ENCODE measurements around the gene ATP6AP1.

The ATP6AP1 gene

GRCh38 chrX:154448484-154448883 lies 20.0 kb downstream of the ATP6AP1 start:
- DNase-seq (ENCODE audit: low read depth, low spot score): no peak

DNA sequence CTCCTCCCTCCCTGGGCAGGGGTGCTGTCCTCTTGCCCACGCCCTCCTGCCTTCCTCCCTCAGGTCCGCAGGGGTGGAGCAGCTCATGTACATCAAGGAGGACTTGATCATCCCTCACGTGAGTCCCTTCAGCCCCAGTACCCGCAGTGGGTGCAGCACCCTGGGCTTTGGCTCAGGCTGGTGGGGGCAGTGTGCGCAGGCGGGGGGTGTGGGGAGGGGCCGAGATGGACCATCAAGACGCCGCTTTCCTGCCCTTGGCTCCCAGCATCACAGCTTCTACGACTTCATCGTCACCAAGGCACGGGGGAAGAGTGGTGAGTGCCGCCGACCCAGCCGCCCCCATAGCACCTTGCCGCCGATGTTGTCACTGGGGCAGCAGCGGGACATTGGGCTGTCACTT lies 21.1 kb downstream of the ATP6AP1 start:
- DNase-seq (ENCODE audit: low read depth, low spot score): no peak

DNA sequence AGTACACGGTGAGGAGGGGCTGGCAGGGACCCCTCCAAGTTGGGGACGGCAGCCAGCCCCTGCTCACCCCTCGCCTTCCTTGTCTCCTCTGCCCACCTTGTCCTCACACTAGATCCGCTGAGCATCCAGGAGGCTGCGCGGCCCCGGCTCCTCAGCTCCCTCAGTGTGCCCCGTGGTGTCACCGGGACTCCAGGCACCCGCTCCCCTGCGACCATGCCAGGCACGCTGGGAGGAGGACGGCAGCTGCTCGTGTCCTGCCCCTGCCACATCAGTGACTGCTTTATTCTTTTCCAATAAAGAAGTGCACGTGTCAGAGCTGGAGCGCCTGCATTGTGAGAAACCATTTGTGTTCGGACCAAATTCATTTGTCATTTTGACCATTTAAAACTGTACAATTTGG lies 21.8 kb downstream of the ATP6AP1 start:
- no peak for DNase-seq (ENCODE audit: low read depth, low spot score)

- no peak for DNase-seq (ENCODE audit: low read depth, low spot score)
Observed at GRCh38 chrX:154452823-154453222, 24.3 kb downstream of the ATP6AP1 start.

- DNase-seq (ENCODE audit: low read depth, low spot score): peak; percentile 65
Observed at GRCh38 chrX:154457491-154458115, 29.1 kb downstream of the ATP6AP1 start.

DNA sequence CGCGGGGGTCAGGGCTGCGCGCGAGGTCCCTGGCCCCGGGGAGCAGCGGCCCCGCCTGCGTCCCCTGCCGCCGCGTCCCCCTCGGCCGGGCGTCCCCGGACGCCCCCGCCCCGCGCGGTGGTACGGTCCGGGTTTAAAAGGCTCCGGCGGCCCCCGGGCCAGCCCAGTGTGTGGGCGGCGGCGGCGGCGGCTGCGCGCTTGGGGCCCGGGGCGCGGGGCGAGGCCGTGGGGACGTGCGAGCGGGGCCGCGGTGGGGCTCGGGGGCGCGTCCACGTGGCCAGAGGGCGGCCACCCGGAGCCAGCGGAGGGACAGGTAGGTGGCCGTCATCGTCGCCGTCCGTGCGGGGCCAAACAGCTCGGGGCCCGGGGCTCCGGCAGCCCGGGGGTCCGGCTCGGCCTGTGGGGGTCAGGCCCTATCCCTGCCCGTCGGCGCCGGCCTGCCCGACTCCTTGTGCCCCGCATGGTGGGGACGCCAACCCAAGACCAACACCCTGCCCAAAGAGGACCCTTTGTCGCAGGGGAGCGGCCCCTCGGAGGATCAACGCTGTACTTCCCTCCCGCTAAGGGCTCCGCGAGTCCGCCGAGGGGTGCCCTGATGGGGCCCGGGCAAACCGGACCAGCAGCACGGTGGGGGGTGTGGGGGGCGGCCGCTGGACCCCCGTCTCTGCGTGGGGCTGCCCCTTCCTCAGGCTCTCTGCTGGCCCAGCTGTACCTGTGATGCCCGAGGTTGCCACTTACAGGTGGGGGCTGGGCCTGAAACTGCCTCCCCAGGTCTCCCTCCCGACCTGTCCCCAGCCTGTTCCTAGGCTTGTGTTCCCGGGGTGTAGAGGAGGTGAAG lies 29.9 kb downstream of the ATP6AP1 start, which contains the start of gene PLXNA3:
PLXNA3 (plus strand) TSS at position 166 of the 838 bp plus-strand sequence. CDS start 1,903 bp downstream, outside the sequence.
- DNase-seq (ENCODE audit: low read depth, low spot score): no peak

GRCh38 chrX:154458954-154459778 lies 30.7 kb downstream of the ATP6AP1 start:
- no peak for DNase-seq (ENCODE audit: low read depth, low spot score)

GRCh38 chrX:154459832-154460231 lies 31.4 kb downstream of the ATP6AP1 start:
- no peak for DNase-seq (ENCODE audit: low read depth, low spot score)

DNA sequence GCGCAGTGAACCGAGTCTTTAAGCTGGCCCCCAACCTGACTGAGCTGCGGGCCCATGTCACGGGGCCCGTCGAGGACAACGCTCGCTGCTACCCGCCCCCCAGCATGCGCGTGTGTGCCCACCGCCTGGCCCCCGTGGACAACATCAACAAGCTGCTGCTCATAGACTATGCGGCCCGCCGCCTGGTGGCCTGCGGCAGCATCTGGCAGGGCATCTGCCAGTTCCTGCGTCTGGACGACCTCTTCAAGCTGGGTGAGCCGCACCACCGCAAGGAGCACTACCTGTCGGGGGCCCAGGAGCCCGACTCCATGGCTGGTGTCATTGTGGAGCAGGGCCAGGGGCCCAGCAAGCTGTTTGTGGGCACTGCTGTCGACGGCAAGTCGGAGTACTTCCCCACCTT lies 31.8 kb downstream of the ATP6AP1 start:
- DNase-seq (ENCODE audit: low read depth, low spot score): no peak

GRCh38 chrX:154462396-154462795 lies 33.9 kb downstream of the ATP6AP1 start:
- DNase-seq (ENCODE audit: low read depth, low spot score): no peak

GRCh38 chrX:154463611-154464220 lies 35.2 kb downstream of the ATP6AP1 start:
- no peak for DNase-seq (ENCODE audit: low read depth, low spot score)

DNA sequence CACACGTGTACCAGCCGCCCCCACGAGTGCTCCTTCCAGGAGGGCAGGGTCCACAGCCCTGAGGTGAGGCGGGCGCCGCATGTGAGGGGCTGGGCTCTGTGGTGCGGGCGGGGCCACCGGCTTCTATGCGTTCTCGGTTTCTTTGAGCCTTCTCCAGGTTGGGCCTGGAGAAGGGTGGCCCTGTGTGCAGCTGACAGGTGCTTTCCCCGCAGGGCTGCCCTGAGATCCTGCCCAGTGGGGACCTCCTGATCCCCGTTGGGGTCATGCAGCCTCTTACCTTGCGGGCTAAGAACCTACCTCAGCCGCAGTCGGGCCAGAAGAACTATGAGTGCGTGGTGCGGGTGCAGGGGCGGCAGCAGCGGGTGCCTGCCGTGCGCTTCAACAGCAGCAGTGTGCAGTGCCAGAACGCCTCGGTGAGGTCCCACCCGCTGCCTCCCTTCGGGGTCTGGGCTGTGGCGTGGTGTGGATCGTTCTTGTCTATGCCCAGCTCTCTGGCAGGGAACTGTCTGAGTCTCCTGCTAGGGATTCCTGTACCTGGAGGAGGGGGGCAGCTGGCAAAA lies 36.4 kb downstream of the ATP6AP1 start:
- no peak for DNase-seq (ENCODE audit: low read depth, low spot score)

DNA sequence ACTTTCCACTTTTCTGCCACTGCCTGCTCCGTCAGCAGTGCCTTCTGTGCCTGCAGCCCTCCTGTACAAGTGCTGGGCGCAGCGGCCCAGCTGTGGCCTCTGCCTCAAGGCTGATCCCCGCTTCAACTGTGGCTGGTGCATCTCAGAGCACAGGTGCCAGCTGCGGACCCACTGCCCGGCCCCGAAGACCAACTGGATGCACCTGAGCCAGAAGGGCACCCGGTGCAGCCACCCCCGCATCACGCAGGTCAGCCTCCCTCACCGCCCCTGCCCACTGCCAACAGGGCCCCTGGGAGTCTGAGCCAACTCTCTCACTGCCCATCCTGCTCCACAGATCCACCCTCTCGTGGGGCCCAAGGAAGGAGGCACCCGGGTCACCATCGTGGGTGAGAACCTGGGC lies 37.1 kb downstream of the ATP6AP1 start:
- DNase-seq (ENCODE audit: low read depth, low spot score): no peak

DNA sequence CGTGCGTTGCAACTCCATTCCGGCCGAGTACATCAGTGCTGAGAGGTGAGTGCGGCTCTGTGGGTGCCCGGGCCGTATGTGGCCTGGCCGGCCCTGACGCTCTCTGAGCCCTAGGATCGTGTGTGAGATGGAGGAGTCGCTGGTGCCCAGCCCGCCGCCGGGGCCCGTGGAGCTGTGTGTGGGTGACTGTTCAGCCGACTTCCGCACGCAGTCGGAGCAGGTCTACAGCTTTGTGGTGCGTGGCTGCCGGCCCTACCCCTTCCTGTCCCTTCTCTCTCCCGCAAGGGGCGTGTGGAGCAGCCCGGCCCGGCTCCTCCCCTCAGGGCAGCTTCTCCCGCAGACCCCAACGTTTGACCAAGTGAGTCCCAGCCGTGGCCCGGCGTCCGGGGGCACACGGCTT lies 37.6 kb downstream of the ATP6AP1 start:
- DNase-seq (ENCODE audit: low read depth, low spot score): no peak

DNA sequence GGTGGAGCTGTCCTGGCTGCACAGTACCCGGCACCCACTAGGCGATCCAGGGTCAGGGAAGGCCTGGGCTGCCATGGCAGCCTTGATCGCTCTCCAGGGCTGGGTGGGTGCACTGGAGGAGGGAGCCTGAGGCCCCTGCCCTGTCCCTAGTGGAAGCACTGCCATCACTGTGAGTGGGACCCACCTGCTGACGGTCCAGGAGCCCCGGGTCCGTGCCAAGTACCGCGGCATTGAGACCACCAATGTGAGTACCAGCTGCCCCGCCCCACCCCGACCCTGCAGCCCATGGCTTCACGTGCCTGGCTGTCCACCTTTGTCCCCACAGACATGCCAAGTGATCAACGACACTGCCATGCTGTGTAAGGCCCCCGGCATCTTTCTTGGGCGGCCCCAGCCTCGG lies 38.4 kb downstream of the ATP6AP1 start:
- DNase-seq (ENCODE audit: low read depth, low spot score): no peak

GRCh38 chrX:154467556-154467955 lies 39.1 kb downstream of the ATP6AP1 start:
- peak; percentile 54 for DNase-seq (ENCODE audit: low read depth, low spot score)

DNA sequence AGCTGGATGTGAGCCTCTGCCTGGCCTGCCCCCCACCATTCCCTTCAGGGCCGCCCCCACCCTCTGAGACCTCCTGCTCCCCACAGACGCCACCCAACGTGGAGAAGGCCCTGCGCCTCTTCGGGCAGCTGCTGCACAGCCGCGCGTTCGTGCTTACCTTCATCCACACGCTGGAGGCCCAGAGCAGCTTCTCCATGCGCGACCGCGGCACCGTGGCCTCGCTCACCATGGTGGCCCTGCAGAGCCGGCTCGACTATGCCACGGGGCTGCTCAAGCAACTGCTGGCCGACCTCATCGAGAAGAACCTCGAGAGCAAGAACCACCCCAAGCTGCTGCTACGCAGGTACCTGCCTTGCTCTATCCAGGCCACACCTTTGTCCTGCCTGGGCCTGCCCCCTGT lies 39.7 kb downstream of the ATP6AP1 start:
- DNase-seq (ENCODE audit: low read depth, low spot score): no peak

DNA sequence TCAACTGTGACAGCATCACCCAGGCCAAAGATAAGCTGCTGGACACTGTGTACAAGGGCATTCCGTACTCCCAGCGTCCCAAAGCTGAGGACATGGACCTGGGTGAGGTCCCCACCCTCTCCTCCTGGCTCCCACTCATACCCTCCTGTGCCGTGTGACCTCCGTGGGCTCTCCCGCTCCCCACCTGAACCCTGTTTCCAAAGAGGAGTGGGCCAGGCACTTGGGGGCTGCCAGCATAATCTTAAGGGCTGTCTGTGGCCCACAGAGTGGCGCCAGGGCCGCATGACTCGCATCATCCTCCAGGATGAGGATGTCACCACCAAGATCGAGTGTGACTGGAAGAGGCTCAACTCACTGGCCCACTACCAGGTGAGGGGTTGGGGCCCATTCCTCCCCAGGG lies 40.6 kb downstream of the ATP6AP1 start:
- DNase-seq (ENCODE audit: low read depth, low spot score): no peak

- DNase-seq (ENCODE audit: low read depth, low spot score): no peak
Observed at GRCh38 chrX:154469880-154470279, 41.4 kb downstream of the ATP6AP1 start.

GRCh38 chrX:154470434-154470833 lies 42.0 kb downstream of the ATP6AP1 start:
- DNase-seq (ENCODE audit: low read depth, low spot score): no peak

GRCh38 chrX:154470914-154471568 lies 42.6 kb downstream of the ATP6AP1 start:
- DNase-seq (ENCODE audit: low read depth, low spot score): no peak

All from ELF-1 (cell line).